GM03348 (cell line): ENCODE data around the gene PODNL1.

Source experiments
- DNase-seq: peaks from one replicate; pipeline ENCODE4 v3.0.0; 2012; ENCODE audit warnings: low spot score

The PODNL1 gene

DNA sequence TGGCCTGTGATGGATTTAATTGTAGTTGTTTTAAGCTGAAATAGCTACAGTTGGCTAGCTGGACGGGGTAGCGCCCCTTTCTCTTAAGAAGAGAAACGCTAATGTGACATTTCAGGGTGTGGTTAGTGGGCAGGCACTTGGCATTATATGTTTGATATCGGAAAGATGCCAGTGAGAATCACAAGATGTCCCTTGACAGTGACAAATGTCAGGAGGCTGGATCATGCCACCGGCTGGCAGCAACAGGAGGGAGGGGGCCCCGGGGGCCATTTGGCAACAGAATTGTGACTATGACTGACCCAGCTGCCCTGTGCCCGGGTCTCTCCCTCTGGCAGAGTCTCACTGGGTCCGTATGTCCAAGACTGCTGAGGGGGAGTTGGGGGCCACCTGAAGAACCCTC is 18.8 kb upstream of the PODNL1 start:
- no peak for DNase-seq

DNA sequence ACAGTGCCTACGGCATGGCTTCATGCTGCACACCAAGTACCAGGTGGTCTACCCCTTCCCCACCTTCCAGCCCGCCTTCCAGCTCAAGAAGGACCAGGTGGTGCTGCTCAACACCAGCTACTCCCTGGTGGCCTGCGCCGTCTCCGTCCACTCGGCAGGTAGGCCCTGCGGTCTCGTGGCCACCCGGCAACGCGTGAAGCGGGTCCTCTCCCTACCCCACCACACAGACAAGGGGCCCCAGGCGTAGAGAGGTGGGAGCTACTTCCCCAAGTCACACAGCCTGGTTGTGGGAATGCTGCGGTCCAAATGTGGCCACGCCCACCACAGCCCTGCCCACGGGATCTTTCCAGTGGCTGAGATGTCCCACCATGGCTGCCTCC is 18.1 kb upstream of the PODNL1 start:
- no peak for DNase-seq

DNA sequence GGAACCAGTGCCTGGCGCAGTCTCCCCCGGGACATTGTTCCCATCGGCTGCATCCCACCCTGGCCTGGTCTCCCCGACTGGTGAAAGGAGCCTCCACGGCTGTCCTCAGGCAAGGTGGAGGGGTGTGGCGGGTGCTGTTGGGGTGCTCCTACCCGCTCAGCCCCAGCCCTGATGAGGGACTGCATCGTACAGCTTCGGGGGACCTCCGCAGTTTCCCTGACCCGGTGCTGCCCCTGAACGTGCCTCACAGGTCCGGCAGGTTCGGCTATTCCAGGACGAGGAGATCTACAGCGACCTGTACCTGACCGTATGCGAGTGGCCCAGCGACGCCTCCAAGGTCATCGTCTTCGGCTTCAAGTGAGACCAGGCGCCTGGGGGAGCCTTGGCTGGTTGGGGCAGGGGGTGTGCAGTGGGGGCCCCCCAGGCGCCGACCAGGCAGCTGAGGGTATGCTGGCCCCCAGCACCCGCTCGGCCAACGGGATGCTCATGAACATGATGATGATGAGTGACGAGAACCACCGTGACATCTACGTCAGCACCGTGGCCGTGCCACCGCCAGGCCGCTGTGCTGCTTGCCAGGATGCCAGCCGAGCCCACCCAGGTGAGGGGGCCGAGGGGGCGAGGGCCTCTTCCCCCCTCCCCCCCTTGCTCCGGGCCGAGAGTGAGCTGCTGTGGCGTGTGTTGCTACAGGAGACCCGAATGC is 17.6 kb upstream of the PODNL1 start:
- no peak for DNase-seq

DNA sequence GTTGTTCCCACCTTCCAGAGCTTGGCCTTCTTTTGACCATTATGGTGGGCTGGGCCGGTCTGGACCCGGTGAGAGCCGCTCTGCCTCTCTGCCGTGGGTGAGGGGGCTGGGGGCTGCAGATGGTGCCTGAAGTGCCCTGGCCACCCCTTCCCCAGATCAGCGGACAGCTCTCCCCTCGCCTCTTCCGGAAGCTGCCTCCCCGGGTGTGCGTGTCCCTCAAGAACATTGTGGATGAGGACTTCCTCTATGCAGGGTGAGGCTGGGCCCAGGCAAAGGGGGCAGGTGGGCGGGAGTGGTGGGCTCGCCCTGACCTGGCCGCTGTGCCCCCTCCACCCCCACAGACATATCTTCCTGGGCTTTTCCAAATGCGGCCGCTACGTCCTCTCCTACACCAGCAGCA is 16.0 kb upstream of the PODNL1 start:
- no peak for DNase-seq

DNA sequence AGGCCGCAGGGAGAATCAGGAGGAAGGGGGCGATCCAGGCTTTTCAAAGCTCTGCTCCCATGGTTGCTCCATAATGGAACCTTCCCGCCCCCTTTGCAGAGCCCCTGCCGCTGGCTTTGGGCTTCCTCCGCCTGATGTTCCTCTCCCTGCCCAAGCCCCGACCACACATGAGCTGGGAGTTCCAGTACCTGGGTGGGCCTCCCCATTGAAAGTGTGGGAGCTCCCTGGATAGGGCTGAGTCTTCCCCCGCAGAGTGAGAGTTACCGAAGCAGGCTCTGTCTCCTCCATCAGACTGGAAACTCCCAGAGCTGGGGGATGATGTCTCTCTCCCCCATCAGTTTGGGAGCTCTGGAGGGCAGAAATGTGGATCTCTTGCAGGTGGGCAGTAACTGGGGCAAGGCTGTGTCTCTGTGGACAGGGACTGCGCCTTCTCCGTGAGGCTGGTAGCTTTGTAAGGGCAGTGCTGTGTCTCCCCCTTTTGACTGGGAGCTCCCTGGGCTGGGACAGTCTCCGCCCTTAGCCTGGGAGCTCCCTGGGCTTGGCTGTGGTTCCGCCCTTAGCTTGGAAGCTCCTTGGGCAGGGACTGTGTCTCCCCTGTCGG is 14.8 kb upstream of the PODNL1 start:
- DNase-seq: peak; percentile 92

DNA sequence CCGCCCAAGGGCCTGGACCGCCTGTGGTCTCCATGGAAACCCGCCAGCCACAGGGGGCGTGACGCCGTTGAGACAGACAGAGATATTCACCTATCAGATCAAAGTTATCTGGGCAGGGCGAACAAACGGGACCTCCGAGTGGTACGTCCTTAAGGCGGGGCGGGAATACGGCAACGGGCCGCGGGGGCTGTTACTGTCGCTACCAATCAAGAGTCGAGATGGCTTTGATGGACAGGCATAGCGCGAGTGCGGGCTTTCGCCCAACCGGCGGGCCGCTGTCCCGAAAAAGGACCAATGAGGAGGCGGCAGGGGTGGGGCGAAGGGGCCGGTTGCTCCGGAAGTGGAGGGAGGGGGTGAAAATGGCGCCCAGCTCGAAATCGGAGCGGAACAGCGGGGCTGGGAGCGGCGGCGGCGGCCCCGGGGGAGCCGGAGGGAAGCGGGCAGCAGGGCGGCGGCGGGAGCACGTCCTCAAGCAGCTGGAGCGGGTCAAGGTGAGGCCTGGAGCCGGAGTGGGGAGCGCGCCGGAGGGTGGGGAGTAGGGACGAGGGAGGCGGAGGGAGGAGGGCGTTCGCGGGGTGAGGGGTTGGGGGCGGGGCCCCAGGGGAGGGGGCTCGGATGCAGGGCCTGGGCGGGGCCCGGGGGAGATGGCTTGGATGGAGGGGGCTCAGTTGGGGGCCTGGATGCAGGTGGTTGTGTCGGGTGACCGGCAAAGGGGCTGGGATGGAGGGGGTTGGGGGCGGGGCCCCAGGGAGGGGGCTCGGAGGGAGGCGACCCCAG is 14.1 kb upstream of the PODNL1 start, which contains the start of gene DCAF15:
DCAF15 (plus strand) TSS at position 356 of the 777 bp plus-strand sequence; CDS start at position 360, 4 bp downstream.
- DNase-seq: peak; percentile 100

DNA sequence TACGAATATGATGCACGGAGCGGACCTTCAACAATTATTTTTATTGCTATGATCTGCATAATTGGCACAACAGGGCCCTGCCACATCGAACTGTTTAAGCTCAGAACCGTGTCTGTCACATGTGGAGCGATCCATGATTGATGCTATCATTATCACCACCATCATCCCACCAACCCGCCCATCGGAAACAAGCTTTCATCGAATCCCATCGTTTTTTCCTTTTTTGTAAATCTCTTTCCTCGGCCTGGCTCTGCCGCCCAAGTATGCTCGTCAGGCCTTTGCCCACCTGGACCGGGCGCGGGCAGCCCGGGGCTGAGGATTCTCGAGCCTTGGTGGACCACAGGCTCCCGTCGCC is 13.6 kb upstream of the PODNL1 start:
- DNase-seq: no peak

DNA sequence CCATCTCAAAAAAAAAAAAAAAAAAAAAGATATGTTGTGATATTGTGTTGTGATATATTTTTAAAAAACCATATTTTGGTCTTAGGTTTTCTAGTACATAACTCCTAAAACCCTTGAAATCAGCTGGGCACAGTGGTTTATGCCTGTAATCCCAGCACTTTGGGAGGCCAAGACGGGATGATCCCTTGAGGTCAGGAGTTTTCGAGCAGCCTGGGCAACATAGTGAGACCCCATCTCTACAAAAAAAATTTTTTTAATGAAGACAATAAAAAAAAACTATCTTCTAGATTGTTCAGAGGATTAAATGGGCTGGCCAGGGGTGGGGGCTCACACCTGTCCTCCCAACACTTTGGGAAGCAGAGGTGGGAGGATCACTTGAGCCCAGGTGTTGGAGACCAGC is 12.8 kb upstream of the PODNL1 start:
- DNase-seq: no peak

DNA sequence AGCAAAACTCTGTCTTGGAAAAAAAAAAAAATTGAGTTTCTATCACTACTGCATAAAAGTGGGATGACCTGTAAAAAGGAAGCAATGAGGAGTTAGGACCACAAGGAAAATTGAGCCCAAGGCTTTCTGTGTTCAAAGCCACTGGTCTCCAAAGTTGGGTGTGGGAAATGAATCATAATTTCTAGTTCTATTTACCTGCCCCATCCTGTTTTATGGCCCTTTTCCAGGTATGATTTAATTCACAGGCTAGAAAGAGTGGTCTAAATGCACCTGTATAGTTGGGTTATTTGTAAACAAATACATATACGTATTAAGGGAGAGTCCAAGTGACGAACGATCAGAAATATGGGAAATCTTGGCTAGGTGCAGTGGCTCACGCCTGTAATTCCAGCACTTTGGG is 8.2 kb upstream of the PODNL1 start:
- DNase-seq: no peak

DNA sequence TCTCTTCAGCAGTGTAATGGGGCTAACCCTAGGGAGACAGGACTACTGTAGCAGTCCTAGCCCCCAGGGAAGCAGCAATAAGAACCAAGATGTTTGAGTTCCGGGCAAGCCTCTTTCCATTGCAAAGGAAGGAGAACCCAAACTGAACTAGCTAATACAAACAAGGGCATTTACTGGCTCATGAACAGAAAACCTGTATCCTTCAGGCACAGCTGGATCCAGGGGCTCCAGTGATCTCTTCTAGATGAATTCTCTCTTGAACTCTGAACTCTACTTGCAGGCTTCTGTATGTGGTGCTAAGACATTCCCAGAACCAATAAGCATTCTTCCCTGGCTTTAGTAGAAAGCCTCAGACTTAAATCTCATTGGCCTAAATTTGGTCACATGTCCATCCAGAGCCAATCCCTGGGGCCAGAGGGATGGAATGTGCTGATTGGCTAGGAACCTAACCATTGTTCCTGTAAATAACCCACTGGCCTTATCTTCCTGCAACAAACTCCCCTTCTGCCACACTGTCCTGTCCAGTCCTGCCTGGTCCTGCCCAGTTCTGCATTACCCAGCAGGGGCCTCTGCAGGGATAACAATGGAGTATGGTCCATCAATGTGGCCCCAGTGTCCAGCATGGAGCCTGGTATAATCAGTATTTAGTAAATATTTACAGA is 3.9 kb upstream of the PODNL1 start:
- DNase-seq: no peak

DNA sequence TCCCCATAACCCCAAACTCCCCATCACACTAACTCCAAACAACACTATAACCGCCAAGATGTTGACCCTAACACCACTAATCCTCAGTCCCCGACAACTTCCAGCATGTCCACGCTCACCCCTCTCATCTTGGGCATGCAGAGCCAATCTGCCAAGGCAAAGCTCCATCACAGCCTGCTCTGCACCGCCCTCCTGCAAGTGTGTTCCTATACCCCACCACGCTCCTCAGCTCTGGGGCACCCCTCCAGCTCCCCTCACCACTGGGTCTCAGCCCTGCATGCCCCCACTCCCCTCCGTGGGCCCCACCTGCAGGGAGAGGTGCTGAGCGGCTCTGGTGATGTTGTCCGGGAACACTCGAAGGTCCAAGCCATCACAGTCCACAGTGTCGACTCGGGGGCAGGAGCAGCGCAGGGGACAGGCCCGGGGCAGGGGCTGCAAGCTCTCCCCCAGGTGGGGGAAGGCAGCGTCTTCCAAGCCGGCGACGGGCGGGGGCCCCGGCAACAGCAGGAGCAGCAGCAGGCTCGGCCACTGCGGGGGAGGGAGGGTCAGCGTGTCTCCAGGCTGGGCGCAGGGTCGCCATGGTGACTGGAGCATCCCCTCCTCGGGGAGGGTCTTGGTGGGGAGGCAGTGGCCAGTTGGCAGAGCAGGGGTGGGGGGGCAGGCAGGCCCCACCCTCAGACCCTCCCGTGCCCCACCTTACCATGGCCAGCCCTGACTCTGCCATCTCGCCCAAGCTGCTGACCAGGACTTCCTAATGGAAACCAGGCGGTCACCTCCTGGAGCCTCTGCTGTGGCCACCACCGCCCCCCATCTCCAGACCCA is 527 bp downstream of the PODNL1 start:
- no peak for DNase-seq

DNA sequence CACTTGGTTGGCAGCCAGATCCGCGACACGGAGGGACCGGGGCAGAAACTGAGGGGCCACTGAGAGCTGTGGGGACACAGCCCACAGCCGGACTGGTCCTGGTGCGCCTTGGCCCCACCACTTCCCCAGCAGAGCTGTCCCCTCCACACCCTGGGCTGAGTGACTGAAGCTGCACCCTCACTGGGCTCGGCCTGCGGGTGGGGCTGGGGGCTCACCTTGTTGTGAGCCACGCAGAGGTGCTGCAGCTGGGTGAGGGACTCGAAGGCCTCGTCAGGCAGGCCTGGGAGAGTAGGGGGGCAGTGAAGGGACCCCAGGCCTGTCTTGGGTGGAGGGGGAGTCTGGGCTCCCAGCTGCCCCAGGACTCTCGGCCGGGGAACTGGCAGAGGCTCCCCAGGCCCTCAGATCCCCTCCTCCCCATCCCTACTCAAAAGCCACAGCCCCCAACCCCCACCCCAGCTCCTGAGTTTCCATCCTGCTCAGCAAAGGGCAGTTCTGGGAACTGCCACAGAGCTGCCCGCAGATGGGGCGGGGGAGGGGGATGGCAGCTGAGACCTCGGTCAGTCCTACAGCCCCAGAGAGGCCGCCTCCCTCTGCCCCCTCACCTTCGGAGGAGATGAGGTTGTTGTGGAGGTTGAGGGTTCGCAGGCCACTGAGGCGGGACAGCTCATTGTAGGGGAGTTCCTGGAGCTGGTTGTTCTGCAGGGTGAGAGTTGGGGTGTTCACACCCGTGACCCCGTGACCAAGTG is 2.3 kb downstream of the PODNL1 start:
- no peak for DNase-seq

DNA sequence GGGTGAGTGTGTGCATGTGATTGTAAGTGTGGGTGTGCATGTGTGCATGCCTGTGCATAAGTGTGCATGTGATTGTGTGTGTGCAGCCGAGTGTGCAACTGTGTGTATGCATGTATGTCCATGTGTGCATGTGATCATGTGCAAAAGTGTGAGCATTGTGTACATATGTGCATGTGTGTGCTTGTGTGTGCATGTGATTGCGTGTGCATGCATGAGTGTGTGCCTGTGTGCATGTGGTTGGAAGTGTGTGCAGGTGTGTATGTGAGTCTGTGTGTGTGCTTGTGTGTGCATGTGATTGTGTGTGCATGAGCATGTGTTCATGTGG is 3.5 kb downstream of the PODNL1 start:
- no peak for DNase-seq

DNA sequence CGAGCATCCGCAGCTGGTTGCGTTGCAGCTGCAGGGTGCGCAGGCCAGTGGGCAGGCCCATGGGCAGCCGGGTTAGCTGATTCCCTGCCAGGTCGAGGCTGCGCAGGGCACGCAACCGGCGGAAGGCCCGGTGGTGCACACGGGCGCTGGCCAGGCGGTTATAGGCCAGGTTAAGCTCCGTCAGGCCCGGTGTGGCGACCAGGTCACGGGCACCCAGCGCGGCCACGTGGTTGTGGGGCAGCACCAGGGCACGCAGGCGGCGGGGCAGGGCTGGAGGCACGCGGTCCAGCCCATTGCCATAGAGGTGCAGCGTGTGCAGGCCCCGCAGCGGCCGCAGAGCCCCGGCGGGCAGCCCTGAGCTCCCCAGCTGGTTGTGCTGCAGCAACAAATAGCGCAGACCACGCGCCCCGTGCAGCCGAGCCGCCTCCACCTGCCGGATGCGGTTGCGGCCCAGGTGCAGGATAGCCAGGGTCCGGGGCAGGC is 5.3 kb downstream of the PODNL1 start:
- DNase-seq: no peak

DNA sequence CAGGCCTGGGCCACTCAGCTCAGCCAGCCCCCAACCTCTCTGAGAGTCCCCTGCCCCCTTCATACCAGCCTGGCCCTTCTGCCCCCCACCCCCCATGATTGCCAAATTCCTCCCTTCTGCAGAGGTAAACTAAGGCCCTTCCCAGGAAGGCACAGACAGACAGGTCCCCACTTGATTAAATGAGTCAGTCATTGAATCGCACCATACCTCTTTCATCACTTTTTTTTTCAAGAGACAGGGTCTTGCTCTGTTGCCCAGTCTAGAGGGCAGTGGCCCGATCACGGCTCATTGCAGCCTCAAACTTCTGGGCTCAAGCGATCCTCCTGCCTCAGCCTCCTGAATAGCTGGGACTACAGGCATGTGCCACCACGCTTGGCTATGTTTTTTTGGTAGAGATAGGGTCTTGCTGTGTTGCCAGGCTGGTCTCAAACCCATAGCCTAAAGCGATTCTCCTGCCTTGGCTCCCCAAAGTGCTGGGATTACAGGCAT is 6.0 kb downstream of the PODNL1 start:
- peak; percentile 1 for DNase-seq

DNA sequence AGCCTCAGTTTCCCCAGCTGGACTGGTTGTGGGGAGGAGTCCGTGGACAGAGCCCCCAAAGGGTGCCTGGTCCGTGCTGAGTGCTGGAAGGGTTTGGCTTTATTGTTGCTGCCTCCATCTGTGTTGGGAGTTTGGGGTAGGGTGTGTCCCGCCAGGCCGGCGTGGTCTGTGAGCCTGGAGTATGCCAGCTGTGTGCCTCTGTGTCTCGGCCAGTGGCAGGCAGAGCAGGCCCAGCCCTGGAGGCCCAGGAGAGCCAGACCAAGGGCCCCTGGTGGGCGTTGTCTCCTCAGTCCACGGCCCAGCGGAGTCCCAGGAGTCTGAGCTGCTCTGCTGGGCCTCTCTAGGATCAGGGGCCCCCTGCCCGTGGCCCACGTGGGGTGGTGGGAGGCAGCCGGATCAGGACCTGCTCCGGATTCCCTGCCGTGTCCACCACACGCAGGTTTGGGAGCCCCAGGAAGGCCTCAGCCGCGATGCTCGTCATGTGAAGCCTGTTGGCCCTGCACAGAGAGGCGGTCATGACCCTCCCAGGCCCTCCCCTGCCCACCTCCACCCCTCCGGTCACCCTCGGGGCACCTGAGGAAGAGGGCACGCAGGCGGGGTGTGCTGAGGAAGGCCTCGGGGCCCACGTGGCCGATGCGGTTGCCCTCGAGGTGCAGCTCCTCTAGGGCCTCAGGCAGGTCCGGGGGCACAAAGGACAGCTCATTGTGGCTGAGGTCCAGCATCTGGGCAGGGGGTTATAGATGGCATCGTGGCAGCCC is 6.6 kb downstream of the PODNL1 start:
- peak; percentile 4 for DNase-seq

DNA sequence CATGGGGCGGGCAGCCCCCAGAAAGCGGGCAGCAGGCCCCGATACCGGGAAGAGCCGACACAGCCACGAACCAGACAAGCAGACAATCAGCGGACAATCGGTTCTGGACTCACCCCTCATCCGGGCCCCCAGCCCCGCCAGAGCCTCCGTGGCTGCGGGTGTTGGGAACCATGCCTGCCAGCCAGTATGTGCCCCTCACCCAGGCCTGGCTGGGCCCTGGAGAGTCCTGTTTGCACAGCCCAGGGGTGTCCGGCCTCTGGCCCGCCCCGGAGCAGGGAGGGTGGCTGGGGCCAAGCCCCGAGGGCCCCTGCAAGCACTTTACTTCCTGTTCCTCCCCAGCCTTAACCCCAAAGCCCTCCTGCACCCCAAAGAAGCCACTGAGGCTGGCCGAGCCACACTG is 7.8 kb downstream of the PODNL1 start:
- DNase-seq: peak; percentile 5

DNA sequence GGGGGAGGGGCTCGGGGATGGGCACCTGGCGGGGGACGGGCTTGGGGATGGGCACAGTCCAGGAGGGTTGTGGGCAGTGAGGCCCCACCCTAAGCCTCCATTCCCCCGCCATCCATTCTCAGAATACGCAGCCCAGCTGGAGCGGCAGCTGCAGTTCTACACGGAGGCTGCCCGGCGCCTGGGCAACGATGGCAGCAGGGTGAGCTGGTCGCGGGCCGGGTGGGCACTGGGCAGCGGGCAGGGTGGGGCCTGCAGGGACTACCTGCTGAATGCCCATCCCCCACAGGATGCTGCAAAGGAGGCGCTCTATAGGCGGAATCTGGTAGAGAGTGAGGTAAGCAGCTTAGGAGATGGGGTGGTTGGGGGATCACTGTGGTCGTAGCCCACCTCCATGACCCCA is 8.3 kb downstream of the PODNL1 start:
- DNase-seq: peak; percentile 4

DNA sequence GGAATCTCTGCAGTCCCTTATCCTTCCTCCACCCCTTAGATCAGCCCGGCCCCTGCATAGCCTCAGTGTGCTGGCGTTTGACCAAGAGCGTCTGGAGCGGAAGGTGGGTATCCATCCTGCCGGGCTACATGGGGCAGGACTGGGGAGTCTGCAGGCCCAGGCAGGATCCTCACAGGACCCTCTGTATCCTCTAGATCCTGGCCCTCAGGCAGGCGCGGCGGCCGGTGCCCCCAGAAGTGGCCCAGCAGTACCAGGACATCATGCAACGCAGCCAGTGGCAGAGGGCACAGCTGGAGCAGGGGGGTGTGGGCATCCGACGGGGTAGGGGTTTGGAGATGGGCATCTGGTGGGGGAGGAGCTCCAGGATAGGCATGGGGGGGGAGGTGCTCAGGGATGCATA is 8.9 kb downstream of the PODNL1 start:
- peak; percentile 13 for DNase-seq

DNA sequence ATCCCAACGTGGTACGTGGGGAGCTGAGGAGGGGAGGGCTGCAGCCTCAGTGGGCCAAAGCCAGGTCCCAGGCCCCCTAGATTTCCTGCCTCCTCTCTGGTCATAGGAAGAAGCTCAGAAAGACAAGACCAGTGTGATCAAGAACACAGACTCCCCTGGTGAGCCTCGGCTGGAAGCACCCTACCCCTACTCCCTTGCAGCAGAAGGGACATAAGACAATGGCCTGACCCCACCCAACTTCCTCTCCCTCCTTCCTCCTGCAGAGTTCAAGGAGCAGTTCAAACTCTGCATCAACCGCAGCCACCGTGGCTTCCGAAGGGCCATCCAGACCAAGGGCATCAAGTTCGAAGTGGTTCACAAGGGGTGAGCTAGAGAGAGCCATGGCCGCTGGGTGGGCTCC is 11.5 kb downstream of the PODNL1 start:
- DNase-seq: peak; percentile 2
